Body of pancreas (tissue), 4 donors: ENCODE measurements around the gene PXDC1.

ENCODE experiments used
- POLR2A ChIP-seq, 3 donors: fragments of 450-650 bp; IDR thresholded peaks; one replicate each; pipeline ENCODE4 v1.6.1; 2016; ENCODE audit warnings: antibody characterized with exemption in 3 of 3, mild to moderate bottlenecking in 2 of 3
- TF ChIP-seq, protein P1 (sequence below), 7 experiments: fragments of 450-650 bp in 4 of 7; fragments of 200-600 bp in 3 of 7; sonication (generic) in 3 of 7; IDR thresholded peaks; one replicate each; pipeline ENCODE4 v1.5.1; 2016 to 2019; ENCODE audit warnings: antibody characterized with exemption in 7 of 7

DNA sequence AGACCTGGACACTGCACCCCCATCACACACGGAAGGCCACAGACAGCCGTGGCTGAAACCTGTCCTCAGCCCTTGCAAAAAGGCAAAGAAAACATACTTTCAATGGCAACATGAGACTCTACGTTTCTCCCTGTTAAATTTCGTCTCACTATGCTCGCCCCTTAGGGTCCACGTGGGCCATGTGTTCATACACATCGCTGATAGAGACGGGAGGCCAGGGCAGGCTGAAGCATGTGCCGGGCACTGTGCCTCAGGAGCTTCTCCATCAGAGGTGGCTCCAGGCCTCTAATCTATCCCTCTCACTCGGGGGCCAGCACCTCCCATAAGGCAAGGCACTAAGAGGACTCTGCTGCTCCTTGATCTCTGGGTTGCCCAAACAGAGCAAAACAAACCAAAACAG, 17.5 kb downstream of the PXDC1 start:
- TF ChIP-seq, protein P1, sequence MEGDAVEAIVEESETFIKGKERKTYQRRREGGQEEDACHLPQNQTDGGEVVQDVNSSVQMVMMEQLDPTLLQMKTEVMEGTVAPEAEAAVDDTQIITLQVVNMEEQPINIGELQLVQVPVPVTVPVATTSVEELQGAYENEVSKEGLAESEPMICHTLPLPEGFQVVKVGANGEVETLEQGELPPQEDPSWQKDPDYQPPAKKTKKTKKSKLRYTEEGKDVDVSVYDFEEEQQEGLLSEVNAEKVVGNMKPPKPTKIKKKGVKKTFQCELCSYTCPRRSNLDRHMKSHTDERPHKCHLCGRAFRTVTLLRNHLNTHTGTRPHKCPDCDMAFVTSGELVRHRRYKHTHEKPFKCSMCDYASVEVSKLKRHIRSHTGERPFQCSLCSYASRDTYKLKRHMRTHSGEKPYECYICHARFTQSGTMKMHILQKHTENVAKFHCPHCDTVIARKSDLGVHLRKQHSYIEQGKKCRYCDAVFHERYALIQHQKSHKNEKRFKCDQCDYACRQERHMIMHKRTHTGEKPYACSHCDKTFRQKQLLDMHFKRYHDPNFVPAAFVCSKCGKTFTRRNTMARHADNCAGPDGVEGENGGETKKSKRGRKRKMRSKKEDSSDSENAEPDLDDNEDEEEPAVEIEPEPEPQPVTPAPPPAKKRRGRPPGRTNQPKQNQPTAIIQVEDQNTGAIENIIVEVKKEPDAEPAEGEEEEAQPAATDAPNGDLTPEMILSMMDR (IDR thresholded peaks at IDR 0.05): no peak
- TF ChIP-seq POLR2A (IDR thresholded peaks at IDR 0.05): no peak
